Measurements from ENCODE around the gene PRRT4.

PRRT4 gene

DNA sequence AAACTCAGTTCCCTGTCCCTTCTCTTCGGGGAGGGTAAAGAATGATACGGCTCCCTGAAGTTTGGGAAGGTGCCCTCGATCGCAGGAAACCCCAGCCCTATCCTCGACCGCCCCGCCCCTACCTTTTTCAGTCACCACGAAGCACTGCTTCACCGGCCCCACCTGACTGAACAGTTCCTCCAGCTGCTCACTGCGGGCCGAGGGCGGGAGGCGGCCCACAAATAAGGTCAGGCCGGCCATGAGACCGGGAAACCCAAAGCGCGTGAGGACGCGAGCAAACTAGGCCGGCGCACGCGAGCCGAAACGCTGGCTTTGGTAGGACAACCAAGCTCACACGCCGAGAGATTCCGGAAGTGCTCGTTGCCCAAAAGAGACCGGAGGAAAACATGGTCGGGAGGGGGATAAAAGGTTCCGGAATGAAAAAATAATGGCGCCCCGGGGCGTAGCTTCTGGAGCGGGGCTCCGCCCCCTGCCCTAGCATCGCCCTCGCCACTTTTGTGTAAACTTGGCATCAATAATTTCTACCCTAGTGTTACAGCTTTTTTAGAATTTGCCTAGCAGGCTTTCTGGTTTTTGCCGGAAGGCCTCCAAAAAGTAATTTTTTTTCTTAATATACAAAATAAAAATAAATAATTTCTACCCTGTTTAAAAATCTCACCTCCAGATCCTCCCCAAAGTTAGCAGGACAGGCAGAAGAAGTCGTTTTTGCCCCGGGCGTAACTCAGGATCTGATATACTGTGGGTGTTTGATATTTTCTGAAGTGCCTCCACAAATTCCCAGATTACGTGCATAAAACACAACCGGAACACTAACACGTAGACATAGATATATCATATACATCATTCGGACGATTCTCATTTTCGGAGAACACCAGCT is 17.7 kb downstream of the PRRT4 start, which contains the start of gene RBM28:
RBM28 (minus strand) TSS at position 355 of the 877 bp plus-strand sequence; CDS start at position 240, 115 bp downstream.
- peak in 1 of 2 experiments; percentile 63 for DNase-seq

DNA sequence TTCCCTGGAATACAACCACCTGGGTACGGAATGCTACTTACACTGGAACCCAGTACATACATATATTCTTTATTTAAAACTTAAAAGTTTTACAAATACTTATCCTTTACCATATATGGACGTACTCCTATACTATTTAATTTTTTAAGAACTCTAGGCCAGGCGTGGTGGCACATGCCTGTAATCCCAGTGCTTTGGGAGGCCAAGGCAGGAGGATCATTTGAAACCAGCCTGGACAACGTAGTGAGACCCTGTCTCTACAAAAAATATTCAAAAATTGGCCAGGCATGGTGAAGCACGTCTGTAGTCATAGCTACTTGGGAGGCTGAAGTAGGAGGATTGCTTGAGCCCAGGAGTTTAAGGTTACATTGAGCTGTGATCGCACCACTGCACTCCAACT is 19.8 kb downstream of the PRRT4 start:
- DNase-seq: no peak

DNA sequence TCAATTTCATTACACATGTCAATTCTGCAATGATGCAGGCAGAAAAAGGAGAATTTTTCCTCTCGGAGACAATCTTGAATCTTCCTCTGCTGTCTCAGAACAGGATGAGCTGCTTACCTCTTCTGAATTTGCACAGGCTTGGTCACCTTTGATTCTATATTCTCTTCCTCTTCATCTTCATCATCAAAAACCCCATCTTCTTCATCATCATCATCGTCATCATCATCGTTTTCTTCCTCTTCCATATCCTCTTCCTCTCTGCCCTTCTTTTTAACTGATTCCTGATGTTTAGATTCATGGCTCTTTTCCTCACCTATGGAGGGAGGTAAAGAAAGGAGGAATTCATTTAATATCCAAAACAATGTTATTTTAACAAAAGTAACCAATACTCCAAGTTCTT is 25.8 kb downstream of the PRRT4 start:
- DNase-seq: no peak

DNA sequence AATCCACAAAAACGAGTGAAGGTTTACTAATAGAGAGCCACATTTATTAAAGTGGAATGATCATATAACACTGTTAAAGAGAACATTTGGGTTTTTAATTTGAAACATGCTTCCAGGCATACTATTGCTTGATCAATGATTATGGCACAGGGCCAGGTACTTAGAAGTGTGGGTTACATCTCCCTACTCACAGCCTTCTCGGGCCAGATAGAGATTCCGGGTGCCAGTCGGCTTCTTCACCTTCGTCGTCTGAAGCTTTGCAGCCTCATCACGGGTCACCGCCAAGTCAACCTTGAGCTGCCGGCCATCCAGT is 37.2 kb downstream of the PRRT4 start:
- DNase-seq: no peak

DNA sequence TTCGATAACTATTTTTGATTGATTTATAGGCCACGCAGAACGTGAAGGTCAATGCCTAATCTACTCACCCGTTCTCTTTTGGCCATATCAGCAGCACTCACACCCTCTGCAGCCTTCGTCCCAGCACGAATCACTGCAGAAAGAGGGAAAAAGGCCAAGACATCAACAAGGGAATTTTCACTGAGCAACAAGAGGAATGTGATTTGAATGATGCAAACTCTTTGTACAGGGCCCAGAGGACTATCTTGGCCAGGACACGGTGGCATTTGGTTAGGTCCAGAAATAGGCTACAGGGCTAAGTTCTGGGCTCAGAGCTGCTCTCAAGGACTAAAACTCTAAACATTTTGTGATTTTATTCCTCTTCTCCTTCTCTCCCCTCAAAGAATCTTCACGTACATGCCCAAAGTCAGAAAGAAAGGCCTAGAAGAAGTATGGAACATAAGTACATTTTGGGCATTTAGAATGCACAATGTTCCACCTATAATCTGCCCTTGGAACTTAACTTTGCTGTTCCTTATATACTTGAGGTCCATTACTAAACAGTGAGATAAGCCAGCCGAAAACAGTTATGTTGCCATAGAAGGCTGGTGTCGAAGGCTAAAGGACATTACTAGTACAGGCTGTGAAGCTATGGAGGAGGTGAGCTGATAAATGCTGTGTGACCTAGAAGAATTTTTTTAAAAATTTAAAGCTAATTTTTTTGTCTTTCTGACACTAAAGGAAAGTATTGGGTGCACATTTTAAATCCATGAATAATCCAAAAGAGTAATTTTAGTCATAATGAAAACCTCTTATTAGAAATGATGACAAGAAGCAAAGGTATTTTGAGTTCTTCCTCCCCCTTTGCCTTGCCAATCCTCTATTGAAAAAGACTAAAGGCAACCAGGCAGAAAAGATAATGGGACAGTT is 37.8 kb downstream of the PRRT4 start:
- no peak for DNase-seq

DNA sequence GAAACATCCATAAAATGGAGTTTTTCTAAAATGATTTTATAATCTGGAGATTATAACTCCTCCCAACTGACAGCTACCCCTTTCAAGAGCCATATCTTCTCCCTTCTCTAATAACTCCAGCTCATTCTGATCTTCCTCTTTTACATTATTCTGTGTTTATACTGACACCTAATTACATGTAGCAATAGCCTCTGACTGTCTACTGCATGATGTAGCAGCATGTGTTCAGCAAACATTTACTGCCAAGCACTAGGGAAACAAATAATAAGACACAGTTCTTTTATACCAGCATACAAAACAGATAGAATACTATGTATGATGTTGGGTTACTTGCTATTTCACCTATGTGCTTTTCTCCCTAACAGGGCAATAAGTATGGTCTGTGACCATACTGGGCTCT is 38.5 kb downstream of the PRRT4 start:
- no peak for DNase-seq

DNA sequence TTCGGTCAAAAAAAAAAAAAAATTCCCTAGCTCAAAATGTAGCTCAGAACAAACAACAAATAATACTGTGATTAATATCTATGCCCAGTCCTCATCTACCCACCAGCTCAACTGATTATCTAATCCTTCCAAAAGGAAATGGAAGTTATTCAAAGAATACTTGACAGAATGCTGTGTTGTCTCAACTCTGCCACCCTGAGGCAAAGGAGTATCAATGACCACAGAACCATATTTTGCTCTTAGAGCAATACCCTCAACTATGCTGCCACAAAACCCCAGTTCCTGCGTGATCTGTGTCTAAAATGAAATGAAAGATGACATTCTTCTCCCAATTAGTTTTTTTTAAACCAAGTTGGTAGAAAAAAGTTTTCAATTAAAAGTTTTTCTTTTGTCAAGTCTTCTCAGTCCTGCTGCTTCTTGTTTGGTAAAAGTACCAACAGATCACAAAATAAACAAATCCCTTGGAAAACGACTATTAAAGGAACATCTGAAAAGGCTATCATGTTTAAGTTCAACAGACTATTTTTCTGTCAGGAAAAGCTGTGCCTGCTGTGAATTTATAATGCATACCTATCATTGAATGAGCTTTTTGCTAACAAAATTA is 39.3 kb downstream of the PRRT4 start:
- no peak for DNase-seq

DNA sequence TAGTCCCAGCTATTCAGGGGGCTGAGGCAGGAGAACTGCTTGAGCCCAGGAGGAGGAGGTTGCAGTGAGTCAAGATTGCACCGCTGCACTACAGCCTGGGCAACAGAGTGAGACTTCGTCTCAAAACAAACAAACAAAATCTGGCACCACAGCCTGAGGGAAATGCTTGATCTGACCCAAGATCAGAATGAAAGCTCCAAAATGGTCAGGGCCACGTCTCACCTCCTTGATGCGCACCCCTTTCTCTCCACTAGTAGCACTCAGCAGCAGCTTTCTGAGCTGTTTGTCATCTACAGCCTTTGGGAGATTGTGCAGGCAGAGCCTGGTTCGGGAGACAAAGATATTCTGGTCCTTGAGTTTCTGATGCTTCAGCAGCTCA is 40.5 kb downstream of the PRRT4 start:
- DNase-seq: no peak

DNA sequence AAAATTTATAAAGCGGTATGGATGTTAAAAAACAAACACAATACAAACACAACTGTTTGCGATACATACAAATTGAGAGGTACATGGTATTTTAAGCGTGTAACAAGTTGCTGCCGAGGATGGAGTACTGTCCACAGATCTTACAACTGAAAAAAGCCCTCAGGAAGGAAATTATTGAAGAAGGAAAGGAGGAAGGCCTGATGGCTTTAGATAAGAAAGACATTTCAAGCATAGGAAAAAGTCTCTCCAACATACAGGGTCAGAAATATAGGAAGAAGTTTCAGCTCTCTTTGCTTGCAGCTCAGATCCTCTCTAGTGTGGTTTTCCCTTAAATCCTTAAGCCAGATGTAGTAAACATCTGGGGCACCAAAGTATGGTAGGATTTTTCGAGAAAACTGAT is 42.8 kb downstream of the PRRT4 start:
- DNase-seq: no peak

DNA sequence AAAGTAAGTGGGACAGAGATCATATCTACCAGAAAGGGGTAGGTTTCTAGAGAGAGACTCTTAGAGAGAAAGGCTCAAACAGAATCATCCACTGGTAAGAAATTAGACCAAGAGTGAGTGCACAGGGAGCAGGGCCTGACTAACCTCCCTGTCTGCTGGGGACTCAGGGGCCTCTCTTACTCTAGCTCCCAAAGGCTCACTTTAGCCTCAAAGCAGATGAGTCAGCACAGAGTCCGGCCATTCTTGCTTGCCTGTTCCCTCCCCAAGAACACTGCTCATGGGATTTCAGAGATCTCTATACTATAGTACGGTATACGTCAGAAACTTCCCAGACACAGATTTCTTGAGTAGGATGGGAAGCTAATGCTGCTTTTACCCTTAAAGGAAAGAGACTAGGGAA is 50.5 kb downstream of the PRRT4 start:
- DNase-seq: no peak

DNA sequence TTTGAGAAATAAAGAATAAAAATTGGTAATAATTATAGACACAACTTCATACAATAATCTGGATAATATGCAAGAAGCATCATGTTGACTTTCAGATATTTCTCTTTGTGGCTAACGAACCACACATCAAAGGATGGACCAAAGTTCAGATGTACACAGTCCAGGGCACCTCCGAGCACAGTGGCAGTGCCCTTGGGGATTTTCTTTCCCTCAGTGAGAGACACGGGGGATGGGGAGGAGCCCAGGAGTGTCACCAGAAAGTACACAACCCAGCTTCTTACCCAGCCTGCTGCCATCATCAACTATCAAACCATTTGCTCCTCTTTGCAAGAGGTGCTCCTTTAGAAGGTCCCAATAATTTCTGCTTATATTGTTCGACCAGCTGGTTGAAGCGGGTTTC is 51.0 kb downstream of the PRRT4 start:
- no peak for DNase-seq

DNA sequence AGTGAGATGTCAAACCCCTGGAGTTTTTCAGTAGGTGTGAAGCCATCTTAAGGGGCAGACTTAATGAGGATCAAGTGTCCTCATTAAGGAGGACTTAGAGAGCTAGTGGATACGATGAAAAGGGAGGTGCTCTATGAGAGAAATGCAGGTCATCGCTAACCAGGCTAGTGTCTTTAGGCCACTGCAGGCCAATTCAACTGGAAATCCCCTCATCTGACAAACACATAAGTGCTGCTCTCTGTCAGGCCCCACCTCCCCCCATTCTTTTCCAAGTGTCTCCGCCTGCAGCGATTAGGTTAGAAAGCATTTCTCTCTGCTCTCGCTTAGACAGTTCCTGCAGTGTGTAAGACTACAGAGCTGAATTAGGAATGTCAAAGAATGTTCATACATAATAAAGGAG is 51.5 kb downstream of the PRRT4 start:
- no peak for DNase-seq

DNA sequence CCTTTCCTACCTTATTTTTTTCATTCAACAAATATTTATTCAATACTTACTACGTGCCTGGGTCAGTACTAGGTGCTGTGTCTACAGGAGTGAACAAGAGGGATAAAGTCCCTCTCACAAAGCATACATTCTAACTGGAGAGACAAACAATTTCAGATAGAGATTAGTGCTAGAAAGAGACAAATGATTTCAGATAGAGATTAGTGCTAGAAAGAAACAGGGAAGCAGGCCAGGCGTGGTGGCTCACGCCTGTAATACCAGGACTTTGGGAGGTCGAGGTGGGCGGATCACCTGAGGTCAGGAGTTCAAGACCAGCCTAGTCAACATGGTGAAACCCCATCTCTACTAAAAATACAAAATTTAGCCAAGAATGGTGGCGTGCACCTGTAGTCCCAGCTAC is 52.4 kb downstream of the PRRT4 start:
- DNase-seq: no peak

DNA sequence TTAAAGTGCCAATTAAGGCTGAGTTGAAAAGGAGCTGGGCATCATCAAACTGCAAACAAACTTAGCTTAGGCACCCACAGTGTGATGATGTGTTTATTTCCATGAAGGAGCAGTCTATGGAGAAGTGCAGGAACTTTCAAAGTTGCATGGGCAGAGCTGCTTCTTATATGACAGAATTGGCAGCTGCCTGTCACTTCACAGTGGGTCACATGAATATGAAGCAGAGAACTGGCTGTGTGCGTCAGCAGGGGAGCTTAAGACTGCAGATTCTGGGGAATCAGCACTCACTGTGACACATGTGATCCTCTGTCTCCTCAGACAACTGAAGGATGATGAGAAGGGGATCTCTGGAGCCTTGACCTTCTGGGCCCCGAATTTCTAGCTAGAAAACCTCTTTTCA is 54.4 kb downstream of the PRRT4 start:
- DNase-seq: no peak

DNA sequence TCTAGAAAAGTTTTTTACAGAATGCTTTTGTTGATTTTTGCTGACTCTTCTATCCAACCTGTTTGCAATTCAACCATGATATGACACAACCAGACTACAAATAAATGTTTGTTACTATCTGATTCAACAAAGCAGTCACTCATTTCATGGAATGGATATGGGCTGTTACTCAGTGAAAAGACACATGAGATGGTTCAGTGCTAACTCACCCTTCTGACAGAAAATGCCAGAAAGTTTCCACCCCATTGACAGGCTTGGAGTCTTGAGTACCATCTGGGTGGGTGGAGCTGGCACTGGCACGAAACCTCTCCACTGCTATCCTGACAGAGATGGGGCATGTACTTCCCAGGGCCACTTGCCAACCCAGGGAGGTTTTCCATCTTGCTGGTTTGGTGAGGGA is 57.3 kb downstream of the PRRT4 start:
- no peak for DNase-seq

DNA sequence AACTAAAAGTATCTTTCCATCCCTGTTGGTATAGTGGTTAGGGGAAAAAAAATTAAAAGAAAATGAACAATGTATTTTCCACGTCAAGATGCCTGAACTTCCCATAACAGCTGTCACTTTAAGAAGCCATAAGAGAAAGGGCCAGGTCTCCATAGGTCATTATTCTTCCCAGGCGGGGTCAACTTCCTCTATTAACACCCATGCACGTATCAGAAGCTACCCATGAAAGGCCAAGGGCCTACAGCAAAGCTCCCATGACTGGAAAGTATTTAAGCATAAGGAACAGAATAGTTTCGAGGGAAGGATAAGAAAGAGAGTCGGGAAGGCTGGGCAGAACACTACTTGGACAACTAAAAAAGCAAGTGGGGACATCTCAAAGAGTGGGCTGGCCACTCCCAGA is 57.8 kb downstream of the PRRT4 start:
- no peak for DNase-seq

DNA sequence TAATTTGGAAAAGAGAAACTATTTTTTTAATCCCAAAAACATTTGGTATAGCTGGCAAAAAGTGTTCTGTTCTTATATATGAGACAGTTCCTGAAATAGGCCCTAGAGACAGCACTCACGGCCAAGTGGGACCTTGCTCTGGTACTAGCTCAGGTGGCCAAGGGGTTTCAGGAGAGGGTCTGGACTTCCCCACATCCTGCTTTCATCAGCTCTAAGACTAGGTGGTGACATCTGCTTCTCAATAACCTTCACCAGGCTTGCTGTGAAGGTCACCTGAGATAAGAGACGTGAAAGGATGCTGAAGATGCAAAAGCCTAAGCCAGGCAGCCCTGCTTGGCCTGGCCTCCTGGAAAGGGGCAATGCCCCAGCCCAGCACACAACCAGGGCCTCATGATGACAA is 58.4 kb downstream of the PRRT4 start:
- no peak for DNase-seq

DNA sequence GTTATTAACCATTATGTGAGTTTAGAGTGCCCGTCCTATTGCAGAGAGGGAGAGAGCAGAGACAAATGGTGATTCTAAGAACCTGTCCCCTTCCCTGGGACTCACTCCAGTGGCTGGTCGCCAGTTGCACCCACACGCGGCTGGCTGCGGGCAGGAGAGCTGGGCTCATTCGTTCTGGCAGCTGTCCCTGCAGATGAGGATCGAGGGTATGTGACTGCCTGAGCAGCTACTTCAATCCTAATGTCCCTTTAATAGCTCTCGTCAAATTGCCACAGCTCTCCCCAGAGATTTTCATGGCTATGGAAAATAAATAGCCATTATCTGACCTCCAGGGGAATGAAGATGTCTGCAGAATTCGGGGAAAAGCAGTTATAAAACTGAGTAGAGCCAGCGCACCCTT is 59.4 kb downstream of the PRRT4 start:
- no peak for DNase-seq

Measured in cerebellar nuclear complex (tissue), 1 donor.